OCI-LY7 (cell line): Measurements from ENCODE around the gene DOCK1.

Experiments used
- CTCF ChIP-seq: fragments of 200-600 bp; sonication (generic); conservative IDR thresholded peaks from 2 replicates; pipeline ENCODE4 v1.5.1; 2014; ENCODE audit warnings: mild to moderate bottlenecking, antibody characterized with exemption, low read length, moderate library complexity, mixed read lengths
- EZH2phosphoT487 ChIP-seq: fragments of 200-600 bp; sonication (generic); IDR thresholded peaks from 2 replicates; pipeline ENCODE4 v1.6.1; 2018; ENCODE audit warnings: low read depth, borderline replicate concordance, mild to moderate bottlenecking, mixed run types, antibody characterized with exemption, low read length, moderate library complexity, mixed read lengths

GRCh38 chr10:127150136-127150535 lies 244.9 kb downstream of the DOCK1 start:
- no peak for TF ChIP-seq EZH2phosphoT487
- no peak for TF ChIP-seq CTCF
